ENCODE data around the gene SPTBN1. TPM values are rescaled to one million over a fixed set of nuclear protein-coding genes. Genes with fewer than 3 reads are reported as not detected.

Gene SPTBN1
- total and polyA plus RNA-seq, 9 of the 15 experiments (the other 6 are each of a cell fraction or from before 2014, with no cell fraction given) = 8.9 to 66.8 (median 31.4) TPM

DNA sequence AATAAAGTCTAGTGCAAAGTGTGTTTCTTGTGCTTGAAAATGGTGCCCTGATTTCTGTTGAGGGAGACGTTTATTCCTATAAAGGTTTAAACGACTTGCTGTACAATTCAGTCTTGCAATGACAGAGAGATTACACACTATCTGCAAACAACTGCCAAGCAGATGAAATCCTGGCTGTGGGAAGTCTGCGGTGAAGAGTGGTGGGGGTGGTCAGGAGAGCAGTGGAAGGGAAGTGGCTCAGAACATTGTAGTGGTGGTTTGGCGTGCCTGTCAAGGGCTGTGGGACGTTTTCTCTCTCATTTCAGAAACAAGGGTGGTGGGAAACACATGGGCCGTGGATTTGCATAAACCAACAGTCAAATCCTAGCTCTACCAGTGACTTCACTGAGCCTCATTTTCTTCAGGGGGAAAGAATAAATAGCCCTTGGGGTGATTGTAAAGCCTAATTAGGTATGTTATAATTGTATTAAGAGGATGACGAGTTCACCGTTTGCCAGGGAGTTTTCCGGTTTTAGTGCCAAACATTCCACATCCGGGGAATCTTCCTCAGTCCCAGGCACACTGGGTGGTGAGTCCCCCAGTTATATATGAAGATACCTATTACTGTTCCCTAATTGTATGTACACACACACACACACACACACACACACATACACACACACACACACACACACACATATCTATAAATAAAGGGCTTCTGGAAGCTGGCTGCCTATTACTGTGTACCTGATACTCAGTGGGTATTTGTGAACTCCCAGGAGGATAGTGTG is 115.0 kb downstream of the SPTBN1 start (continued):
- TF ChIP-seq, protein P1, sequence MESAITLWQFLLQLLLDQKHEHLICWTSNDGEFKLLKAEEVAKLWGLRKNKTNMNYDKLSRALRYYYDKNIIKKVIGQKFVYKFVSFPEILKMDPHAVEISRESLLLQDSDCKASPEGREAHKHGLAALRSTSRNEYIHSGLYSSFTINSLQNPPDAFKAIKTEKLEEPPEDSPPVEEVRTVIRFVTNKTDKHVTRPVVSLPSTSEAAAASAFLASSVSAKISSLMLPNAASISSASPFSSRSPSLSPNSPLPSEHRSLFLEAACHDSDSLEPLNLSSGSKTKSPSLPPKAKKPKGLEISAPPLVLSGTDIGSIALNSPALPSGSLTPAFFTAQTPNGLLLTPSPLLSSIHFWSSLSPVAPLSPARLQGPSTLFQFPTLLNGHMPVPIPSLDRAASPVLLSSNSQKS (CRISPR knock-in tag; IDR thresholded peaks at IDR 0.05) = no peak
- TF ChIP-seq GATAD2A (IDR thresholded peaks at IDR 0.05) (no peak), RBM17 (IDR thresholded peaks at IDR 0.05; ENCODE audit: borderline replicate concordance, low read depth, low read length) (no peak), STAG1 (CRISPR knock-in tag; IDR thresholded peaks at IDR 0.05; ENCODE audit: borderline replicate concordance) (no peak), HEY1 (CRISPR knock-in tag; IDR thresholded peaks at IDR 0.05; ENCODE audit: borderline replicate concordance) (no peak), RBM34 (IDR thresholded peaks at IDR 0.05; ENCODE audit: borderline replicate concordance, insufficient read depth, low read length) (no peak), SRSF3 (IDR thresholded peaks at IDR 0.05; ENCODE audit: insufficient read depth, low read length) (no peak), CHD4 (IDR thresholded peaks at IDR 0.05; ENCODE audit: insufficient read depth, insufficient replicate concordance, low read depth, low read length, poor library complexity, severe bottlenecking) (no peak), MCM5 (IDR thresholded peaks at IDR 0.05; ENCODE audit: low read depth) (no peak), GABPB1 (CRISPR knock-in tag; IDR thresholded peaks at IDR 0.05) (no peak), FOXK1 (CRISPR knock-in tag; IDR thresholded peaks at IDR 0.05; ENCODE audit: borderline replicate concordance) (no peak), HCFC1 (IDR thresholded peaks at IDR 0.05; ENCODE audit: low read depth, low read length) (no peak), ZNF12 (CRISPR knock-in tag; IDR thresholded peaks at IDR 0.05) (no peak), ZNF239 (CRISPR knock-in tag; IDR thresholded peaks at IDR 0.05) (no peak), TRIM24 (IDR thresholded peaks at IDR 0.05) (peak in 1 of 2 experiments; percentile 46; a peak in 1 of 4 replicates)
- TF ChIP-seq, protein P2, sequence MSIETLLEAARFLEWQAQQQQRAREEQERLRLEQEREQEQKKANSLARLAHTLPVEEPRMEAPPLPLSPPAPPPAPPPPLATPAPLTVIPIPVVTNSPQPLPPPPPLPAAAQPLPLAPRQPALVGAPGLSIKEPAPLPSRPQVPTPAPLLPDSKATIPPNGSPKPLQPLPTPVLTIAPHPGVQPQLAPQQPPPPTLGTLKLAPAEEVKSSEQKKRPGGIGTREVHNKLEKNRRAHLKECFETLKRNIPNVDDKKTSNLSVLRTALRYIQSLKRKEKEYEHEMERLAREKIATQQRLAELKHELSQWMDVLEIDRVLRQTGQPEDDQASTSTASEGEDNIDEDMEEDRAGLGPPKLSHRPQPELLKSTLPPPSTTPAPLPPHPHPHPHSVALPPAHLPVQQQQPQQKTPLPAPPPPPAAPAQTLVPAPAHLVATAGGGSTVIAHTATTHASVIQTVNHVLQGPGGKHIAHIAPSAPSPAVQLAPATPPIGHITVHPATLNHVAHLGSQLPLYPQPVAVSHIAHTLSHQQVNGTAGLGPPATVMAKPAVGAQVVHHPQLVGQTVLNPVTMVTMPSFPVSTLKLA (conservative IDR thresholded peaks at IDR 0.05) = peak in 1 of 2 experiments; percentile 21; a peak in 1 of 4 replicates
- TF ChIP-seq, protein P3, sequence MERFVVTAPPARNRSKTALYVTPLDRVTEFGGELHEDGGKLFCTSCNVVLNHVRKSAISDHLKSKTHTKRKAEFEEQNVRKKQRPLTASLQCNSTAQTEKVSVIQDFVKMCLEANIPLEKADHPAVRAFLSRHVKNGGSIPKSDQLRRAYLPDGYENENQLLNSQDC (CRISPR knock-in tag; IDR thresholded peaks at IDR 0.05) = no peak
- TF ChIP-seq, protein P4, sequence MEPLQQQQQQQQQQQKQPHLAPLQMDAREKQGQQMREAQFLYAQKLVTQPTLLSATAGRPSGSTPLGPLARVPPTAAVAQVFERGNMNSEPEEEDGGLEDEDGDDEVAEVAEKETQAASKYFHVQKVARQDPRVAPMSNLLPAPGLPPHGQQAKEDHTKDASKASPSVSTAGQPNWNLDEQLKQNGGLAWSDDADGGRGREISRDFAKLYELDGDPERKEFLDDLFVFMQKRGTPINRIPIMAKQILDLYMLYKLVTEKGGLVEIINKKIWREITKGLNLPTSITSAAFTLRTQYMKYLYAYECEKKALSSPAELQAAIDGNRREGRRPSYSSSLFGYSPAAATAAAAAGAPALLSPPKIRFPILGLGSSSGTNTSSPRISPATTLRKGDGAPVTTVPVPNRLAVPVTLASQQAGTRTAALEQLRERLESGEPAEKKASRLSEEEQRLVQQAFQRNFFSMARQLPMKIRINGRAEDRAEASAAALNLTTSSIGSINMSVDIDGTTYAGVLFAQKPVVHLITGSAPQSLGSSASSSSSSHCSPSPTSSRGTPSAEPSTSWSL (CRISPR knock-in tag; IDR thresholded peaks at IDR 0.05; ENCODE audit: borderline replicate concordance) = no peak
- TF ChIP-seq, protein P5, sequence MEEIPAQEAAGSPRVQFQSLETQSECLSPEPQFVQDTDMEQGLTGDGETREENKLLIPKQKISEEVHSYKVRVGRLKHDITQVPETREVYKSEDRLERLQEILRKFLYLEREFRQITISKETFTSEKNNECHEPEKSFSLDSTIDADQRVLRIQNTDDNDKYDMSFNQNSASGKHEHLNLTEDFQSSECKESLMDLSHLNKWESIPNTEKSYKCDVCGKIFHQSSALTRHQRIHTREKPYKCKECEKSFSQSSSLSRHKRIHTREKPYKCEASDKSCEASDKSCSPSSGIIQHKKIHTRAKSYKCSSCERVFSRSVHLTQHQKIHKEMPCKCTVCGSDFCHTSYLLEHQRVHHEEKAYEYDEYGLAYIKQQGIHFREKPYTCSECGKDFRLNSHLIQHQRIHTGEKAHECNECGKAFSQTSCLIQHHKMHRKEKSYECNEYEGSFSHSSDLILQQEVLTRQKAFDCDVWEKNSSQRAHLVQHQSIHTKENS (CRISPR knock-in tag; IDR thresholded peaks at IDR 0.05) = no peak

All from K562 (cell line).